Measurements from ENCODE around the gene KCNQ1.
A peak's percentile ranks its signal among the peaks of the same experiment; 100 is the strongest.

Gene KCNQ1

GRCh38 chr11:2685566-2686359 lies 241.0 kb downstream of the KCNQ1 start:
- Mint-ChIP-seq H3K36me3 (ENCODE audit: low read depth) (peaks cover 1% of the 10 kb centered on the region), H3K27me3 (ENCODE audit: low read depth) (no peaks in the 10 kb centered on the region), H3K27ac (no peak overlapping the region), H3K4me3 (no peak overlapping the region), H3K9me3 (no peaks in the 10 kb centered on the region), H3K4me1 (ENCODE audit: low read depth) (peaks cover 3% of the 10 kb centered on the region)

DNA sequence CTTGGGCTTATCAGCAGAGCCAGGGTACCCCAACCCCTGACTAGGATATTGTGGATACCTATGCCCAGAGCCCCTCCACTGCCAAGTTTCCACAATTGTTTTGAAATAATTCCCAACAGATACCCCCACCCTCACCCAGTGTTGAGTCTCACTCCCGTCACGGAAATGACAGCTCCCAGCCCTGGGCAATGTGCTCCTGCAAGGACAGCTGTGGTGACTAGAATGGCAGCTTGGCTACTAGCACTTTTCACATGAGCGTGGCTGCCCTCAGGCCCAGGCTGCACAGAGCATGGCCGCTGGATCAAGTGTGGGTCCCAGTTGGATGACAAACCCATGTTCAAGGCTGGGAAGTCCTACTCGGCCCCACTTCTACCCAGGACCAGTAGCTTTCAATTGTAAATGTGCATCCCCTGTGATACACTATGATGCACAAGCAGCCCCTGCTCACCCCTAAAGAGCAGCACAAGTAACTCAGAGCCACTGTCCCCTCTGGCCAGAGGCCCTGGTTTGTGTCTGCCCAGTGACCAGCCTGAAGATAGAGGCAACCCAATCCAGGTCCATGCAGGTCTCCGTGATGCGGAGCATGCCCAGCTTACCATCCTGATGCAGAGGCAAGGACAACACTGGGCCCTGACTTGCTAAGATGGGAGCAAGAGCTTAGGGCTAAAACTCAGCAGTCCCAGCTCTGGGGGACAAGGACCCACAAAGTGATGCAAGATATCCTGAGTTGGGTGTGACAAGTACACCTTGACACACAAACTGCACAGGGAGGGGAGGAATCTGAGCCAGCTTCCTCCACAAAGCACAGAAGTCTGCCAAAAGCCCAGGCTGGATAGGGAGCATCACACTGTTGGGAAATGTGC lies 241.8 kb downstream of the KCNQ1 start:
- Mint-ChIP-seq H3K36me3 (ENCODE audit: low read depth) (no peaks in the 10 kb centered on the region), H3K4me1 (ENCODE audit: low read depth) (peaks cover 3% of the 10 kb centered on the region), H3K27ac (no peak overlapping the region), H3K27me3 (ENCODE audit: low read depth) (no peaks in the 10 kb centered on the region), H3K4me3 (no peak overlapping the region), H3K9me3 (no peaks in the 10 kb centered on the region)

DNA sequence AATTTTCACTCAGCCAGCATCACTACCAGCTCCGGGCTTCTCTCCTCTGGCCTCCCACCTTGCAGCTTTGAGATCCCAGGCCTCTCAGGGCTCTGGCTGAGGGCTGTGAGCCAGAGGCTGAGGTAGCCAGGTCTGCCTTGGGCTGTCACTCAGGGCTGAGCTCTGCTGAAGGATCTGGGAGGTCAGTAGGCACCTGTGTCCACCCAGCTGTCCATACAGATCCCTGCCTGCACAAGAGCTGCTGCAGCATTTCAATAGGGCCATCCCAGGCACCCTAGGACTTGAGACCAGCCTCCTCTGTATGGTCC lies 242.4 kb downstream of the KCNQ1 start:
- H3K36me3 Mint-ChIP-seq (ENCODE audit: low read depth) = no peaks in the 10 kb centered on the region
- no peaks in the 10 kb centered on the region for H3K27me3 Mint-ChIP-seq (ENCODE audit: low read depth)
- peaks cover 1% of the 10 kb centered on the region for H3K4me1 Mint-ChIP-seq (ENCODE audit: low read depth)
- no peak overlapping the region for H3K27ac Mint-ChIP-seq
- no peak overlapping the region for H3K4me3 Mint-ChIP-seq
- no peaks in the 10 kb centered on the region for H3K9me3 Mint-ChIP-seq

GRCh38 chr11:2687782-2688191 lies 243.0 kb downstream of the KCNQ1 start:
- Mint-ChIP-seq H3K36me3 (ENCODE audit: low read depth) (no peaks in the 10 kb centered on the region), H3K27me3 (ENCODE audit: low read depth) (no peaks in the 10 kb centered on the region), H3K27ac (no peak overlapping the region), H3K9me3 (no peaks in the 10 kb centered on the region), H3K4me1 (ENCODE audit: low read depth) (no peaks in the 10 kb centered on the region), H3K4me3 (no peak overlapping the region)

DNA sequence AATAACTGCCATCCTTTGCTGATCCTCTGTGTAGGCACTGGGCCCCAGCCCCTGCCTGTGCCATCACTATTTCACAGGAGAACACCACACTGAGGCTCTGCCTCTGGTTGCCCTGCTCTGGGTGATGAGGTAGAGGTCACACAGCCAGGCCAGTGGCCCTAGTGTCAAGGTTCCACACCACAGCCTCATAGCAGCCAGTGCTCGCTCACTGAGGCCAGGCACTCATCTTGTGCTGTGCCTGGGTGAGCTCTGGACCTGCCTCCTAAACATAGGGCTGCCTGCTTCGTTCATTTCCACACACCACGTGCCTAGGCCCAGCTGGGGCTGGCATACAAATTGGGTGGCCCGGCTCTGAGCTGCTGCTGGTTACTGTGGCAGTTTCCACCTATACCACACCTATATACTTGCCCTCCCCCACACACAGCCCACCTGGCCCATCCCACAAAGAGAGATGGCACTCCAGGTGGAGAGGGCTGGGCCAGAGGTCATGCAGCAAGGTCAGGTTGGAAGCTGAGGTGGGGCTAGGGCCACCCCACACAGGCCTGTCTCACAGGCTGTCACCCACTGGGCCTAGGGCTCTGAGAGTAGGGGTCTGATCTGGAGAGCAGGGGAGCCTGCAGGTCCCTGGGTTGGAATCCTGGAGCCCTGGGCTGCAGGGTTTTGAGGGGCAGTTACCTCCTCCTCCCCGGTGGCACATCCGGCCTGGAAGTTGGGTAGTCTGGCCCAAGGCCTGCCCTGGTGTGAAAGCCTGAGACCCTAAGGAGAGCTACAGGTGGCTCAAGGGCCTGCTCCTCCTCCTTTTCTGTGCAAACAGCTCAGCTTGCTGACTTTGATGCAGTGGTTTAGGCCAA lies 243.8 kb downstream of the KCNQ1 start:
- no peaks in the 10 kb centered on the region for H3K4me1 Mint-ChIP-seq (ENCODE audit: low read depth)
- H3K9me3 Mint-ChIP-seq = no peaks in the 10 kb centered on the region
- no peak overlapping the region for H3K4me3 Mint-ChIP-seq
- no peaks in the 10 kb centered on the region for H3K36me3 Mint-ChIP-seq (ENCODE audit: low read depth)
- H3K27ac Mint-ChIP-seq = no peak overlapping the region
- no peaks in the 10 kb centered on the region for H3K27me3 Mint-ChIP-seq (ENCODE audit: low read depth)

- H3K4me3 Mint-ChIP-seq = no peak overlapping the region
- no peak overlapping the region for H3K27ac Mint-ChIP-seq
- H3K9me3 Mint-ChIP-seq = no peaks in the 10 kb centered on the region
- H3K4me1 Mint-ChIP-seq (ENCODE audit: low read depth) = no peaks in the 10 kb centered on the region
- H3K36me3 Mint-ChIP-seq (ENCODE audit: low read depth) = no peaks in the 10 kb centered on the region
- no peaks in the 10 kb centered on the region for H3K27me3 Mint-ChIP-seq (ENCODE audit: low read depth)
Observed at GRCh38 chr11:2689651-2690575, 245.1 kb downstream of the KCNQ1 start.

DNA sequence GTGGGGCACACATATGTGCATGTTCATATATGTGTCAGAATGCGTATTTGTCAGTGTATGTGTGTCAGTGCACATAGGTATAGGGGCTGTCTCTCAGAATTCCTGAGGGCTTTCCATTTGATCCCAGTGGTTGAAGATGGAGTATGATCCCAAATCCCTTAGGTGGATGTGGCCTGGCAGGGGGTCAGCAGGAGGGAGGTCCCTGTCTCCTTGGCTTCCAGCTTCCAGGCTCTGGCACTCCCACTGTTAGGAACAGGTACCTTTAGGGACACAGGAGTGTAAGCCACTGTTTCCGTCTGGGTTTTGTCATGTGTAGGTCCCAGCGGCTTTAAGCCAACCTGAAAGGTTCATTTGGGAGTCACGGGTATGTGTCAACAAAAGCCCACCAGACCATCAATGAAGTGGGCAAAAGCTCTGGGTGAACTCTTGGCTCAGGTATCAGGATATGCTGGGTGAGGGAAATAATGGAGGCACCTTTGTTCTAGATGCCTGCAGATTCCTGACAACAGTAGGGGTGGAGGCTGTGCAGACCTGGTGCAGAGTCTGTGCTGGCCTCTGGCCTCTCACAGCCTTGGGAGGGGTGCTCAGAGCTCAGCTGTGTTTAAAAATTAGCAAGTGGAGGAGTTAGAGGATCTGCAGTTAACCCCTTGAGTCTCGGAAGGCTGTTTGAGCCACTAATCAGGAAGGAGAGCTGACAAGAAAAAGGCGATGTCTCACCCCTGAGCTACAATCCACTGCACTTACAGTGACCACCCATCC lies 246.0 kb downstream of the KCNQ1 start:
- no peaks in the 10 kb centered on the region for H3K36me3 Mint-ChIP-seq (ENCODE audit: low read depth)
- H3K4me1 Mint-ChIP-seq (ENCODE audit: low read depth) = no peaks in the 10 kb centered on the region
- no peak overlapping the region for H3K4me3 Mint-ChIP-seq
- no peaks in the 10 kb centered on the region for H3K27me3 Mint-ChIP-seq (ENCODE audit: low read depth)
- no peaks in the 10 kb centered on the region for H3K9me3 Mint-ChIP-seq
- no peak overlapping the region for H3K27ac Mint-ChIP-seq

- Mint-ChIP-seq H3K4me1 (ENCODE audit: low read depth) (no peaks in the 10 kb centered on the region), H3K27ac (no peak overlapping the region), H3K9me3 (no peaks in the 10 kb centered on the region), H3K4me3 (no peak overlapping the region), H3K36me3 (ENCODE audit: low read depth) (no peaks in the 10 kb centered on the region), H3K27me3 (ENCODE audit: low read depth) (no peaks in the 10 kb centered on the region)
Observed at GRCh38 chr11:2691355-2691761, 246.6 kb downstream of the KCNQ1 start.

DNA sequence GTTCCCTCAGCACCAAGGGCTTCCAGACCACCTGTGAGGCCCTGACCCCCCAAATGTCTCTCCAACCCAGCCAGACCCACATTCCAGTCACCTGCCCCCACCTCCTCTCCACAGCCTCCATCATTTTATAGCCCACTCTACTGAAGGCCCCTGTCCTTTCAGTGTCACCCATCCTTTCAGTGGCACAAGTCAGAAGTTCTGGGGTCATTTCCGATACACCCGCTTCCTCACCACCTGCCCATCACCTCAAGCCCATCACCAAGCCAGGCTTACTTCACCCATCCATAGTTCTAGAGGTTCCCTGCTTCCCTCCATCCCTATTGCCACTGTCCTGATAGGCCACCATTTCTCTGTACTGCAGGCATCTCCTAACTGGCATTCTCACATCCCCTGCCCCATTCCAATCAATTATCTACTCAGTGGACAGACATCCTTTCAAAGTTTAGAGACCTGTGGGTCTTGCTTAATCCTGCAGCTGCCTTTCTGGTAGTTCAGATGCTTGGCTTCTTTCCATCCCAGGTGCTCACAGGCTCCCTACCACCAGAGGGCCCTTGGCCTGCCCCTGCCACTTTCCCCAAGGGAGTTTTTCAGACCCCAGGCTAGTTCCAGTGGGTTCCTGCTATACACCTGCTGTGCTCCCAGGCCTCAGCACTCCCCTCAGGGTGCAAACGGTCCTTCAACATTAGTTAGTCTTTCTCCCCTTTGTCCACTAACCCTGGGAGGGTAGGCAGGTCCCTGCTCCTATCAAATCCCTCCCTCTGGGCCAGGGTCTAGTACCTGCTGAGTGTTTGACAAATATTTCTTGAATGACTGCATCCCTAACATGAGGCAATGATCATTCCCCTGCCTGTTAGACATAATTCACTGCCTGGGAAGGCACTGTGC lies 247.4 kb downstream of the KCNQ1 start:
- Mint-ChIP-seq H3K27ac (peak overlapping the region; percentile 15), H3K36me3 (ENCODE audit: low read depth) (no peaks in the 10 kb centered on the region)

DNA sequence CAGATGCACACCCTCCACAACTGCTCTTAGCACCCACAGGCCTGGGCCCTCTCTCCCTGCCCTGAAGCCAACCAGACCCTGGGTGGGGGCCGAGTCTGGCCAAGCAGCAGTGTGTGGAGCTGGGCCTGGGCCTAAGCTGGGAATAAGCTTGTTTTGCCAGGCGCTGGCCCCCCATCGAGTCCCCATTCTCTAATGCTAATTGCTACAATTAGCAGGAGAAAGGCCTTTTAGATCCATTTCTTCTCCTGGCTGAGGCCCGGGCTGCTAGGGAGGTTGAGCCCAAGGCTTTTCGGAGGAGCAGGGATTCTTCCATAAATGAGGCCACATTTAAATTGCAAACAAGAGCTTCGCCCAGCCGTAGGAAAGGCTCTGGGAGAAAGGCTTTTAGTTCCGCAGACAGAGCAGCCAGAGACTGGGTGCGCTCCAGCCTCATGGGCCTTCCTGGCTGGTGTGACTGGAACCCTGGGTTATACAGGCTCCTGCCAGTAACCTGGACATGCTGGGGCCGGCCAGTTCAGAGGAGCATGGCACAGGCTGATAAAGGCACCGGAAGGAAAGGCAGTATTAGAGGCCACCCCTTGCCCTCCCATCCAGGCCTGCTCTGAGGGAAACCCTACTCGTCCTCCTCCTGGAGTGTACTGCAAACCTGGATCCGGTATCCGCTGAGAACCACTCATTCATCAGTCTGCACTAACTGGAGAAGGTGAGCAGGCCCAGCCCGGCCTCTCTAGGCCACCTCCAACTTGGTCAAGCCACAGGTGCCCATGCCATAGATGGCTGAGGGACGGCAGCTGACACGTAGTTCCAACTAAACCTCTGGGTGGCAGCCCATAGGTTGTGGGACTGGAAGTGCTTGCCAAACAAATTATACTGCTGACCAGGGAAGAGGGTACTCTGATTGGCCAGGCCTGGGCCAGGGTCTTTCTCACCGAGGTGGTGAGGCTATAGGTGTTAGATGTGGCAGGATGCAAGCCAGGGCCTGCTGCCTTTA lies 248.8 kb downstream of the KCNQ1 start:
- Mint-ChIP-seq H3K36me3 (ENCODE audit: low read depth) (no peaks in the 10 kb centered on the region), H3K27ac (no peak overlapping the region)

More for the DNA sequence above, 247.4 kb downstream of the KCNQ1 start:
- Mint-ChIP-seq H3K4me1 (ENCODE audit: low read depth) (no peaks in the 10 kb centered on the region), H3K9me3 (no peaks in the 10 kb centered on the region), H3K27me3 (ENCODE audit: low read depth) (no peaks in the 10 kb centered on the region), H3K4me3 (no peak overlapping the region)

DNA sequence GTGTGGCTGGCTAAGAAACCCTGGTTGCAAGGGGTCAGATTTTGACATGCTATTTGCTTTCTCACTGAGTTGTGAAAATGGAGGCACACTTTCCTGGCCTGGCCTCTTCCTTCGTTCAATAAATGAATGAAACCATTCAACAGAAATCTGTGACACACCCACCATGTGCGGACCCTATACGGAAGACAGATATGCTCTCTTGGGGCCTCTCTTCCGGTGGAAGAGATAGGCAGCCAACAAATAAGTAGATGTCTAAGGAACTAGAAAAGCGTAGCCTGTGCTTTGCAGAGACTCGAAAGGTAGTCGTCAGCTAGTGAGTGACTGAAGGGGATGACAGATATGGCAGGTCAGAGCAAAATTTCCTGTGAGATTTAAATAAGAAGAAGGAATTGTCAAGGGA lies 249.7 kb downstream of the KCNQ1 start:
- Mint-ChIP-seq H3K4me1 (ENCODE audit: low read depth) (peaks cover 7% of the 10 kb centered on the region), H3K9me3 (no peaks in the 10 kb centered on the region), H3K27ac (no peak overlapping the region), H3K4me3 (no peak overlapping the region), H3K36me3 (ENCODE audit: low read depth) (no peaks in the 10 kb centered on the region), H3K27me3 (ENCODE audit: low read depth) (no peaks in the 10 kb centered on the region)

More for the DNA sequence above, 248.8 kb downstream of the KCNQ1 start:
- Mint-ChIP-seq H3K4me1 (ENCODE audit: low read depth) (peaks cover 6% of the 10 kb centered on the region), H3K4me3 (no peak overlapping the region), H3K9me3 (no peaks in the 10 kb centered on the region), H3K27me3 (ENCODE audit: low read depth) (no peaks in the 10 kb centered on the region)
